C4-2B (cell line): ENCODE measurements around the gene SURF4.
A peak's percentile ranks its signal among the peaks of the same experiment; 100 is the strongest.

Experiments
- H3K27ac ChIP-seq: fragments of 450-650 bp; 2 replicates; pipeline ENCODE4 v1.5.1; 2017
- CTCF ChIP-seq: fragments of 450-650 bp; conservative IDR thresholded peaks from 2 replicates; pipeline ENCODE4 v1.5.1; 2017; ENCODE audit warnings: mild to moderate bottlenecking
- ZFX ChIP-seq: fragments of 450-650 bp; IDR thresholded peaks from 2 replicates; pipeline ENCODE4 v1.6.1; 2017

Gene SURF4

GRCh38 chr9:133419005-133419404 lies 43.1 kb upstream of the SURF4 start:
- H3K27ac ChIP-seq, result no peak overlapping the region; the same call in 1 of the 2 replicates
- TF ChIP-seq ZFX, result no peak
- TF ChIP-seq CTCF, result no peak

DNA sequence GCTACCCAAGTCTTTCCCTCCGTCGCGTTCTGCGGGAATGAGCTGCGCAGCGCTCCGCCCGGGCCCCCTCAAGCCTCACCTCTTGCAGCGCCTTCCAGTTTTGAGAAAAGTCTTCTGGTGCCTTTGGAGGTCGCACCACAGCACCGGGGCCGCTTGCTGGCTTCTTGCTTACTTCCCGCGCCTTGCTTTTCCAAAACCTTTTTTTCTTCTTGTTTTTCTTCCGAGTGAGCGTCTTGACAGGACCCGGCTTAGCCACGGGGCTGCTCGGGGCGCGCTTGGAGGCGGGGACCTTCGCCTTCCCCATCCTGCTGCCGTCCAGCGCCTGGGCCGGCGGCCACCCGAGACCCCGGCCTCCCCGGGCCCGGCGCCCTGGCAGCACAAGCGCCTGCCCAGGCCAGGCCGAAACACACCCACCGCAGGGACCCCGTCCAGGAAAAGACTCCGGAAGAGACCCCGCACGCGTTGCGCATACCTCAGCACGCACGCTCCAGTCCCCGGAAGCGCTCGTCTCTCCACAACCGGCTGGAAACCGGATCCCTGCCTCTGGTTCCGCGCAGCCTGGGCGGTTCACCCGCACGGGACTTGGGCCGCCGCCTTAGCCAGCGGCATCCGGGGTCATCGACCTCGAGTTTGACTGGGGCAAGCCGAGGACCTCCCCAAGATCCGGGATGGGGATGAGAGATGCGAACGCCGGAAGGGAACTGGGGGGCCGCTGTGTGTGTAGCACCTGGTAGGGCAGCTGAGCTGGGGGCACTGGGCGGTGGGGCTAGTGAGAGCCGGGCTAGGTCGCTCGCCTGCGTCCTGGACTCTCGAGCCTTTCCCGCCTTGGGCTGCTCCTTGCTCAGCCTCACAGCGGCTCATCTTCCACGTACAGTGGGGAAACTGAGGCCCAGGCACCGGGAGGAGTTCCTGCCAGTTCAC lies 41.9 kb upstream of the SURF4 start, which contains the start of gene REXO4:
Gene REXO4, minus strand, starts transcription at position 470 of the 921 bp plus-strand sequence. Its CDS starts 166 bp downstream, at position 304.
- TF ChIP-seq ZFX (peak; percentile 44; the same call in 1 of the 2 replicates), CTCF (no peak)
- peak within 1 kb of the TSS; percentile 77 for H3K27ac ChIP-seq

GRCh38 chr9:133415170-133415569 lies 39.3 kb upstream of the SURF4 start:
- H3K27ac ChIP-seq, result no peak overlapping the region
- TF ChIP-seq ZFX (no peak), CTCF (no peak)

DNA sequence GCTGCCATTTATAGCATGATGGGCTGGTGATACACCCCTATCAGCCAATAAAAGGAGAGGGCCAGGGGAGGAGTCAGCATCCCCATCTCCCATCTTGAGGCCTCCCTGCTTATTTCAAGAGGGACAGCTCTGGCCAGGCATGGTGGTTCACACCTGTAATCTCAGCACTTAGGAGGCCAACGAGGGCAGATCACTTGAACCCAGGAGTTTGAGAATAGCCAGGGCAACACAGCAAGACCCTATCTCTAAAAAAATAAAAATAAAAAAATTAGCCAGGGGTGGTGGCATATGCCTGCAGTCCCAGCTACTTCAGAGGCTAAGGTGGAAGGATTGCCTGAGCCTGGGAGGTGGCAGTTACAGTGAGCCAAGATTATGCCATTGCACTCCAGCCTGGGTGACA lies 32.2 kb upstream of the SURF4 start:
- TF ChIP-seq CTCF (no peak), ZFX (no peak)
- H3K27ac ChIP-seq, result no peak overlapping the region

DNA sequence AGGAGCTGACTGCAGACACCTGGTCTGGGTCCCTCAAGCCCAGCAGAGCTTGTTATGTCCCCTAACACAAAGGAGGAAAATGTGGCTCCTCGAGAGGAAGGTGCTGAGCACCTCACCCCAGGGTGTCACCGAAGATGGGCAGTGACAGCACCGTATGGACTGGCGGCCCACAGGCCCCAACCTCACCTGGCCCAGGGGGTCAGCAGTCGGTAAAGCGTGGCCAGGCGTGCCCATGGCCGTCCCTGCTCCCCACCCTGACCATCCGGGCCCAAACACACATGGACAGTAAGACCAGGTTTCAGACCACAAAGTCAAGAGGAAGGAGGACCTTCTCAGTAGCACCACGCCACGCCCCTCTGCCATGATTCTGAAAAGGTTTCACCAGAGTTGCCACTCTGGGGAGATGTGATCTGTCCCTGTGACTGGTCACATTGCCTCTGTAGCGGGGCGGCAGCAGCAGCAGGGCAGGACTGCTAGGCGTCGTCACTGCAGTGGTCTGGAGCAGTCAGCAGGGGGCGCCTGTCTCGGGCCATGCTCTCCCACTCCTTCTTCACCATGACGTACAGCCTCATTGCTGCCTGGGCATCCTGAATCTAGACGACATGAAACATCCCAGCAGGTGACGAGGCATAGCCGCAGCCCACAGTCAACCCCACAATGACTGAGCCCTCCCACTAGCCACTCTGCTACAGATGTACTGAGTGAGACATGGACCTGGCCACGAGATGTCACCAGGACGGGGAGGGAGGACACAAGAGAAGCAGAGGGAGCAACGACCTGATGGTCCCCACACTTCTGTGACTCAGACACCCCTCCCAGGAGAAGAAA lies 30.8 kb upstream of the SURF4 start:
- TF ChIP-seq CTCF (peak; percentile 97), ZFX (no peak)
- no peak overlapping the region for H3K27ac ChIP-seq

DNA sequence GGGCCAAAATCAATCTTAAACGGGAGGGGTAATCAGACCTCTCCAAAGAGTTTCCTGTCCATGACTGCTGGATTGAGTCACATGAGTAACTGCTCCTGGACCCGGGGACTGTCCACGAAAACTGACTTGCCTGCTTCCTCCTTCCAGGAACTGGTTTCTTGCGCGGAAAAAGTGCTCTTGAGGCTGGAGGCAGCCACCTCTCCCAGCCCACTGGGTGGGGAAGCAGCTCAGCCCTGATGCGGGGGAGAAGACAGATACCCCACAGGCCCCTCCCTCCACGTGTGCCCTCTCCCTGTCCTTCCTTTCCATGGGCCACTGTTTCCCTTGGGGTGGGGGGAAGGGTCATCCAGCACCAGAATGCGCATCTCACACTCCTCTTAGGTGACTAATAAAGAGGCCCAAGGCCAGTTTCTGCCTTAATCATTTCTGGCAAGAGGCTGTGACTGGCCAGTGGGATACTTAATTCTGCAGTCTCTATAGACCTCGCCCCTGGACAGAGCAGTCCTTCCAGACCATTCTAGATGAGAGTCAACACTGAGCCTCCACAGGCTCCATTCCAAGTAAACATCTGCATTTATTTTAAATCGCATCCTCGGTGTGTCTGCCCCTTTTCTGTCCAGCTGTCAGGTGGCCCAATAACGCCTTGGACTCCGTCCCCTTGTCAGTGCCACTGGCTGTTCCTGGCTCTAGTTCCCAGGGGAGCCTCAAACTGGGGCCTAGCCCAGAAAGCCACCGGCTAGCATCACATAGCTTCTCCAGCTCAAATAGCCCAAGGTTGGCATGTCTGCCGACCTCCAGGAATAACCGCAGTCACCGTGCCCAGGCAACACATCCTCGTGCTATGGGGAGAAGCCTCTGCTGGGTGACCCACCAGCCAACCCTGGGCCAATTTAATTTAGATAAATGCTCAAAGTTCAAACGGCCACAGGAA lies 29.9 kb upstream of the SURF4 start:
- TF ChIP-seq ZFX, result no peak
- TF ChIP-seq CTCF, result no peak
- no peak overlapping the region for H3K27ac ChIP-seq
